ENCODE results near the gene SH3D19. TPM values are rescaled to one million over a fixed set of nuclear protein-coding genes. Genes with fewer than 3 reads are reported as not detected.

The SH3D19 gene
- total and polyA plus RNA-seq, 4 donors, result 22.1 to 69.2 (median 50.8) TPM

DNA sequence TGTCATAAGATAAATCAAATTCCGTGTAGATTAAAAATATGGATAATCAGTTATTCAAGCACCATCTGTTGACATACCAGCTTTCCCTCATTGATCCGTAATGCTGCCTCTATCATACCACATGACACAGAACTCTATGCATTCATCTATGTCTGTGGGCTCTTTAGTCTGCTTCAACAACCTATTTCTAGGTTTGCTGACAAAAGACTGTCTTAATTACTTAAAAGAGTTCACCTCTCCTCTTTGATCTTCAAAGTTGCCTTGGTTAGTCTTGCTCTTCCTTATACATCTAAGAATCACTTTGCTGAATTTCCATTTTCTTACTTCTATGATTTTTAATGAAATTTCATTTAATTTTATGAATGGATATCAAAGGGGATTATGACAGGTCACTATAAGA lies 105.5 kb downstream of the SH3D19 start:
- peaks cover 2 to 56% (median 14%) of the 10 kb centered on the region in 5 donors for H3K4me1 ChIP-seq (ENCODE audit: control insufficient read depth in 5 of 5, insufficient read depth in 5 of 5, low read length in 5 of 5)
- no peaks in the 10 kb centered on the region for H3K9me3 ChIP-seq (ENCODE audit: control insufficient read depth in 4 of 4, insufficient read depth in 3 of 4, low read length in 3 of 4)
- H3K9ac ChIP-seq (ENCODE audit: insufficient read depth in 1 of 2, low read length in 2 of 2), result no peak overlapping the region
- TF ChIP-seq, protein P1, sequence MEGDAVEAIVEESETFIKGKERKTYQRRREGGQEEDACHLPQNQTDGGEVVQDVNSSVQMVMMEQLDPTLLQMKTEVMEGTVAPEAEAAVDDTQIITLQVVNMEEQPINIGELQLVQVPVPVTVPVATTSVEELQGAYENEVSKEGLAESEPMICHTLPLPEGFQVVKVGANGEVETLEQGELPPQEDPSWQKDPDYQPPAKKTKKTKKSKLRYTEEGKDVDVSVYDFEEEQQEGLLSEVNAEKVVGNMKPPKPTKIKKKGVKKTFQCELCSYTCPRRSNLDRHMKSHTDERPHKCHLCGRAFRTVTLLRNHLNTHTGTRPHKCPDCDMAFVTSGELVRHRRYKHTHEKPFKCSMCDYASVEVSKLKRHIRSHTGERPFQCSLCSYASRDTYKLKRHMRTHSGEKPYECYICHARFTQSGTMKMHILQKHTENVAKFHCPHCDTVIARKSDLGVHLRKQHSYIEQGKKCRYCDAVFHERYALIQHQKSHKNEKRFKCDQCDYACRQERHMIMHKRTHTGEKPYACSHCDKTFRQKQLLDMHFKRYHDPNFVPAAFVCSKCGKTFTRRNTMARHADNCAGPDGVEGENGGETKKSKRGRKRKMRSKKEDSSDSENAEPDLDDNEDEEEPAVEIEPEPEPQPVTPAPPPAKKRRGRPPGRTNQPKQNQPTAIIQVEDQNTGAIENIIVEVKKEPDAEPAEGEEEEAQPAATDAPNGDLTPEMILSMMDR (IDR thresholded peaks at IDR 0.05; ENCODE audit: control extremely low read depth, extremely low read depth), result no peak
- no peaks in the 10 kb centered on the region for H3K27me3 ChIP-seq (ENCODE audit: control insufficient read depth in 3 of 3, insufficient read depth in 3 of 3, low read length in 2 of 3)
- DNase-seq (no peak), ATAC-seq (ENCODE audit: insufficient read depth, low FRiP score) (no peak)
- 84 to 88% methylated on average over 2 of the region's 2 CpGs for WGBS, 2 donors
- H3K36me3 ChIP-seq (ENCODE audit: control insufficient read depth in 4 of 4, insufficient read depth in 4 of 4, low read length in 4 of 4), result no peaks in the 10 kb centered on the region
- no peak overlapping the region for H3K4me3 ChIP-seq
- no peak overlapping the region for H3K27ac ChIP-seq (ENCODE audit: low read depth in 1 of 2, low read length in 1 of 2)

DNA sequence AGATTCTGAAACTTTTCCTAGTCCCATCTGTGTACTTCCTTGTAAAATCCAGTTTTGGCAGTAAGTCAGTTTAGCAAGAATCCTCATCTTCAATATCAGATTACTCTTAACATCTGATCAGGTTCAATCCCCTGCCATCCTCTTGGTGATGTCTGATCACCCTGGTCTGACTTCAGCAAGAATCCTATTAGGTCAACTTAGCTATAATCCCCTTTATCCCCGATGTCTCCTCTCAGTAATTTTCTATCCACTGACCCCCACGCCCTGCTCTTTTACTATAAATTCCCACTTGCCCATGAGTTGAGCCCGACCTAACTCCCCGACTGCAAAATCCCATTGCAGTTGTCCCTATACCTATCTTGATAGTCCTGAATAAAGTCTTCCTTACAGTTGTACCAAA lies 106.3 kb downstream of the SH3D19 start:
- no peaks in the 10 kb centered on the region for H3K36me3 ChIP-seq (ENCODE audit: control insufficient read depth in 4 of 4, insufficient read depth in 4 of 4, low read length in 4 of 4)
- ATAC-seq (ENCODE audit: insufficient read depth, low FRiP score) (no peak), DNase-seq (no peak)
- H3K27ac ChIP-seq (ENCODE audit: low read depth in 1 of 2, low read length in 1 of 2), result no peak overlapping the region
- H3K9ac ChIP-seq (ENCODE audit: insufficient read depth in 1 of 2, low read length in 2 of 2), result no peak overlapping the region
- no peak overlapping the region for H3K4me3 ChIP-seq
- WGBS, 2 donors, result 95 to 97% methylated on average over 4 of the region's 4 CpGs
- no peaks in the 10 kb centered on the region for H3K27me3 ChIP-seq (ENCODE audit: control insufficient read depth in 3 of 3, insufficient read depth in 3 of 3, low read length in 2 of 3)
- H3K9me3 ChIP-seq (ENCODE audit: control insufficient read depth in 4 of 4, insufficient read depth in 3 of 4, low read length in 3 of 4), result no peaks in the 10 kb centered on the region
- TF ChIP-seq, protein P1 (IDR thresholded peaks at IDR 0.05; ENCODE audit: control extremely low read depth, extremely low read depth), result no peak
- H3K4me1 ChIP-seq (ENCODE audit: control insufficient read depth in 5 of 5, insufficient read depth in 5 of 5, low read length in 5 of 5), result peaks cover 2 to 56% (median 14%) of the 10 kb centered on the region in 5 donors

DNA sequence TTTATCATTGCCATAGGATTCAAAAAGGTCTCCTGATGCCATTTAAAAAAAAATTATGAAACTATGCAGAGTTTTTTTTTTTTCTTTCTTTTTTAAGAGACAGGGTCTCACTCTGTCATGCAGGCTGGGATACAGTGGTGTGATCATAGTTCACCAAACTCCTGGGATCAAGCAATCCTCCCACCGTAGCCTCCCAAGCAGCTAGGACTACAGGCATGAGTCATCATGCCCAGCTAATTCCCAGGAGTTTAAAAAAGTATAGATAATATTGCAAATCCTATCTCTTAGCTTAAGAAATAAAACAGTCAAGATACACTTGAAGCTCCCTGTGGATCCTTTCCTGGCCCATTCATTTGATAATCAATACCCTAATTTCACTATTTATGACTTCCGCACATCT lies 107.1 kb downstream of the SH3D19 start:
- Histone ChIP-seq H3K27me3 (ENCODE audit: control insufficient read depth in 3 of 3, insufficient read depth in 3 of 3, low read length in 2 of 3) (no peaks in the 10 kb centered on the region), H3K9ac (ENCODE audit: insufficient read depth in 1 of 2, low read length in 2 of 2) (no peak overlapping the region), H3K36me3 (ENCODE audit: control insufficient read depth in 4 of 4, insufficient read depth in 4 of 4, low read length in 4 of 4) (no peaks in the 10 kb centered on the region), H3K4me3 (no peak overlapping the region), H3K9me3 (ENCODE audit: control insufficient read depth in 4 of 4, insufficient read depth in 3 of 4, low read length in 3 of 4) (no peaks in the 10 kb centered on the region), H3K27ac (ENCODE audit: low read depth in 1 of 2, low read length in 1 of 2) (no peak overlapping the region), H3K4me1 (ENCODE audit: control insufficient read depth in 5 of 5, insufficient read depth in 5 of 5, low read length in 5 of 5) (peaks cover 2 to 52% (median 14%) of the 10 kb centered on the region in 5 donors)
- 84 to 90% methylated on average over 2 of the region's 2 CpGs for WGBS, 2 donors
- TF ChIP-seq, protein P1 (IDR thresholded peaks at IDR 0.05; ENCODE audit: control extremely low read depth, extremely low read depth), result no peak
- ATAC-seq (ENCODE audit: insufficient read depth, low FRiP score), result no peak
- DNase-seq, result no peak

DNA sequence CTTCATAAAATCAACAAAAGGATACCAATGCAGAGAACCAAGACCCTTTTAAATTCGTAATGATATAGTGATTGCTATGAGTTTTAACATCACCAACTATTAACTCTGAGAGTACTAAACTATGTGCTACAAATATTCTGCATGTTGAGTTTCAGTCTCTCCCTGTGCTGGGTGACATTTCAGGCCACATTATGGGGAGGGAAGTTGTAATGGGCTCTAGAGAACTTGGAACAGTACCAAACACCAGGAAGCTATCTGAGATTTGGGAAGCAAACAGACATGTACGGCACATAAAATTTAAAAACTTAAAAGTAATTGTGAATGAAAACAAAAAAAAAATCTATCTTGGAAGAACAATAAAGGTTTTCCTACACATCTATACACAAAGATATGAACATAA lies 108.1 kb downstream of the SH3D19 start:
- DNase-seq, result peak; percentile 66 to 86 (median 83)
- H3K27me3 ChIP-seq (ENCODE audit: control insufficient read depth in 3 of 3, insufficient read depth in 3 of 3, low read length in 2 of 3), result no peaks in the 10 kb centered on the region
- ATAC-seq (ENCODE audit: insufficient read depth, low FRiP score), result no peak
- H3K9ac ChIP-seq (ENCODE audit: insufficient read depth in 1 of 2, low read length in 2 of 2), result no peak overlapping the region
- no peak overlapping the region for H3K27ac ChIP-seq (ENCODE audit: low read depth in 1 of 2, low read length in 1 of 2)
- H3K4me3 ChIP-seq, result no peak overlapping the region
- WGBS, 2 donors, result 56 to 63% methylated on average over 2 of the region's 2 CpGs
- no peaks in the 10 kb centered on the region for H3K9me3 ChIP-seq (ENCODE audit: control insufficient read depth in 4 of 4, insufficient read depth in 3 of 4, low read length in 3 of 4)
- no peaks in the 10 kb centered on the region for H3K36me3 ChIP-seq (ENCODE audit: control insufficient read depth in 4 of 4, insufficient read depth in 4 of 4, low read length in 4 of 4)
- TF ChIP-seq, protein P1 (IDR thresholded peaks at IDR 0.05; ENCODE audit: control extremely low read depth, extremely low read depth), result no peak
- peaks cover 2 to 51% (median 14%) of the 10 kb centered on the region in 5 donors for H3K4me1 ChIP-seq (ENCODE audit: control insufficient read depth in 5 of 5, insufficient read depth in 5 of 5, low read length in 5 of 5)

Data from lung (tissue), 12 donors.